CD4-positive, alpha-beta T cell treated with Interferon gamma for 1 hour (primary cell): ENCODE data around the gene C6orf136.

ENCODE experiments used
- DNase-seq: peaks from one replicate; pipeline ENCODE4 v3.0.0-alpha.2; 2020

C6orf136 gene, protein sequence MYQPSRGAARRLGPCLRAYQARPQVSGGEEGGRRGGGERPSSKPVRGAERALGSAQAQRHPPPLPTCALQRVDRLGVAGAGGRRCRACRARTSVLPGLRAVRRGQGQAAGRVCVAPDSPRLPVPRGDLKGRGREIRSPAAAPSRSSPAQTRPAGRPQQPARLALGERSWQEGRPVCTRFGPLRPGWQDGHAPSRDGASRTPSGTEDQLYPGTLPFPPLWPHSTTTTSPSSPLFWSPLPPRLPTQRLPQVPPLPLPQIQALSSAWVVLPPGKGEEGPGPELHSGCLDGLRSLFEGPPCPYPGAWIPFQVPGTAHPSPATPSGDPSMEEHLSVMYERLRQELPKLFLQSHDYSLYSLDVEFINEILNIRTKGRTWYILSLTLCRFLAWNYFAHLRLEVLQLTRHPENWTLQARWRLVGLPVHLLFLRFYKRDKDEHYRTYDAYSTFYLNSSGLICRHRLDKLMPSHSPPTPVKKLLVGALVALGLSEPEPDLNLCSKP

DNA sequence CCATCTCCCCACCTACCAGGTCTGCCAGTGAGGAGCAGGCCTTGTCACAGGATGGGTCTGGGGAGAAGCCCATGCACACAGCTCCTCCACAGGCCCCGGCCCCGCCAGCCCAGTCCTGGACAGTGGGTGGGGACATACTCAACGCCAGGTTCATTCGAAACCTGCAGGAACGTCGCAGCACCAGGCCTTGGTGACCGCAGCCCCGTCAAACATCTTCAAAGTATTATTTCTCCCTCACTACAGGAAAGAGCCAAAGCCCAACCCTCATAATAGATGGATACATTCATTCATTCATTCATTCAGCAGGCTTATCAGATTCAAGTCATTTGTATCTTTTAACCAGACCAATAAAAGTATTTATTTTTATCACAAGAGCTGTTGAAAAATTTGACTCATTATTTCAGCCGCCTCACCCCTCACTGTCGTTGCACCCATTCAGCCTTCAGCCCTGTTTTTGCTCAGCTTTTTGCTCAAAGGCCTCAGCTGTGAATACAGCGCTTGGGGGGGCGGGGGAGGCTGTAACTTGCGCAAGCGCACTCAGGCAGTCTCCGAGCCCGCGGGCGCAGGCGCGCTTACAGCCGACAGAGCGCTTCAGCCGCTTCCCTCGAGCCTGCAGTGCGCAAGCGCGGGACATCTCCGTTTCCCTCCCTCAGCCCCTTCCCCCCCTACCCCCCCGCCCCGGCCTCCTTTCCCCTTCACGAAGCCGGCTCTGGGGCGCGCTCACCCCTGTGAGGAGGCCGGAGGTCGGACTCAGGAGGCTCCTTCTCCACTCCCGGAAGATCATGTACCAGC, at the start of gene C6orf136:
C6orf136 (plus strand) TSS at position 684 of the 792 bp plus-strand sequence; CDS start at position 783, 99 bp downstream.
- DNase-seq, result peak; percentile 97

DNA sequence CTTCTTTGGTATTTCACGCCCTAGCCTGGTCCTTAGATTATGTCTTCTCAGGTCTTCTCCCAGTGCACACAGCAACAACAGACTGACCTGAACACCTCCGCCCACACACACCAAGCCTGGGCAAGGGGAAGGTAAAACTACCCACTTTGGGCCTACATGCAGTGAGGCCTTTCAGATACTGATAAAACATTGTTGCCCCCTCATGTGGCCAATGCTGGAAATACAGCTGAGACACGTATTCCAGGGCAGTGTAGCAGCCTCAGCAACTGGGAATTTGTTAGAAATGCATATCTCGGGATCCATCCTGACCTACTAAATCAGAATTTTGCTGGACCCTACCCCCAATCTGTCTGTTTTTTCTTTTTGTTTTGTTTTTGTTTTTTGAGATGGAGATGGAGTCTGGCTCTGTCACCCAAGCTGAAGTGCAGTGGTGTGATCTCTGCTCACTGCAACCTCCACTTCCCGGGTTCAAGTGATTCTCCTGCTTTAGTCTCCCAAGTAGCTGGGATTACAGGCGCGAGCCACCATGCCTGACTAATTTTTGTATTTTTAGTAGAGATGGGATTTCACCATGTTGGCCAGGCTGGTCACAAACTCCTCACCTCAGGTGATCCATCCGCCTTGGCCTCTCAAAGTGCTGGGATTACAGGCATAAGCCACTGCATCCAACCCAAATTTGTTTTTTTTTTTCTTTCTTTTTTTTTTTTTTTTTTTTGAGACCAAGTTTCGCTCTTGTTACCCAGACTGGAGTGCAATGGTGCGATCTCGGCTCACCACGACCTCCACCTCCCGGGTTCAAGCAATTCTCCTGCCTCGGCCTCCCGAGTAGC, 49.4 kb upstream of the C6orf136 start:
- DNase-seq, result peak; percentile 71

DNA sequence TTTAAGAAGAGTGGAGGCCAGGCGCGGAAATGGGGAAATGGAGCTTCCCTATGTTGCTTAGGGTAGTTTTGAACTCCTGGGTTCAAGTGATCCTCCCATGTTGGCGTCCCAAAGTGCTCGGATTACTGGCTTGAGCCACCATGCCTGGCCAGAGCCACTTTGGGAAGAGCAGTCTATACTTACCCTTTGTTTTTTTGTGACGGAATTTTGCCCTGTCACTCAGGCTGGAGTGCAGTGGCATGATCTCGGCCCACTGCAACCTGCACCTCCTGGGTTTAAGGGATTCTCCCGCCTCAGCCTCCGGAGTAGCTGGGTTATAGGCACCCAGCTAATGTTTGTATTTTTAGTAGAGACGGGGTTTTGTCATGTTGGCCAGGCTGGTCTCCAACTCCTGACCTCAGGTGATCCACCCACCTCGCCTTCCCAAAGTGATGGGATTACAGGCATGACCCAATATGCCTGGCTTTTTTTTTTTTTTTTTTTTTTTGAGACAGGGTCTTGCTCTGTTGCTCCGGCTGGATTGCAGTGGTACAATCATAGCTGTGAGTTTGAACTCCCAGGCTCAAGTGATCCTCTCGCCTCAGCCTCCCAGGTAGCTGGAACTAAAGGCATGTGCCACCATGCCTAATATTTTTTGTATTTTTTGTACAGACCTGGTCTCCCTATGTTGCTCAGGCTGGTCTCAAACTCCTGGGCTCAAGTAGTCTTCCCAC, 47.9 kb upstream of the C6orf136 start:
- DNase-seq, result no peak

DNA sequence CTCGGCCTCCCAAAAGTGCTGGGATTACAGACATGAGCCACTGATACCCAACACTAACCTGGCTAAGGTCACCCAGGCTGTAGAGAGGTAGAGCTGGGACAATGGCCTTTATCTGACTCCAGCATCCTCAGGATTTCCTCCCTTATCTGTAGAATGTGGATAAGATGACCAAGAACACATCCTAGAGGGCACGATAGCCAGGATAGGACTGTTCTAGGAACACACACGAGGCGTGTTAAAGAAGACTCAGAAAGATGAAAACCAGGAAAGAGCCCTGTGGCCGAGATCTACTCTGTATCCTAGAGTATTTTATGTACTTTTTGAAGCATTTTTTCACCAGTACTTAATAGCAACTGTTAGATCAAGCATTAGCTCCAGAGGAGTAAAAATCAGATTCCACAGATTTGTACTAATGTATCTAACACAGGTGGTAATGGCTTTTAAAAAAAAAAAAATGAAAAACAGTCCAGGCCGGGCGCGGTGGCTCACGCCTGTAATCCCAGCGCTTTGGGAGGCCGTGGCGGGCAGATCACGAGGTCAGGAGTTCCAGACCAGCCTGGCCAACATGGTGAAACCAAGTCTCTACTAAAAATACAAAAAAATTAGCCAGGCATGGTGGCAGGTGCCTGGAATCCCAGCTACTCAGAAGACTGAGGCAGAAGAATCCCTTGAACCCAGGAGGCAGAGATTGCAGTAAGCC, 47.2 kb upstream of the C6orf136 start:
- DNase-seq, result no peak

DNA sequence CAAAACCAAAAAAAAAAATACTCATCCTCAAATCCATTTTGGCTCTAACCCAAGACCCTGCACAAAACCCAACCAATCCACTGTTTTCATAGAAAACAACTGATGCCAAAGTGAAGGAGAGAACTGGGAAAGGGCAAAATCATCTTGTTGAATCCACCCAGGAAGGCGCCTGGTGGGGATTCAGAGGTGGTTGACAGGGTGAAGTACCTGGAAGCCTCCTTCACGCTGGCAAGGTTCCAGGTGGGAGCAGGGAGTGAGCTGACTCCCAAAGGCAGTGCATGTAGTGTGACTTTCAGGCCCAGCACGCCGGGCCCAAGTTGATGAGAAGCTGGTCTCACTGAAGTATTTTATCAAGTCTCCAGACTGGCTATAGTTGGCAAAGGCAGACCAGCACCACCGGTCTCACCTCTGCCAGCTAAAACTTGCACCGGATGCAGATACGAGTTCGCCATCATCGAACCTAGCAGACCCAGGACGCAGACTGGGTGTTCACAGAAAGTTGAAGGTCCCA, 46.4 kb upstream of the C6orf136 start:
- DNase-seq, result no peak

DNA sequence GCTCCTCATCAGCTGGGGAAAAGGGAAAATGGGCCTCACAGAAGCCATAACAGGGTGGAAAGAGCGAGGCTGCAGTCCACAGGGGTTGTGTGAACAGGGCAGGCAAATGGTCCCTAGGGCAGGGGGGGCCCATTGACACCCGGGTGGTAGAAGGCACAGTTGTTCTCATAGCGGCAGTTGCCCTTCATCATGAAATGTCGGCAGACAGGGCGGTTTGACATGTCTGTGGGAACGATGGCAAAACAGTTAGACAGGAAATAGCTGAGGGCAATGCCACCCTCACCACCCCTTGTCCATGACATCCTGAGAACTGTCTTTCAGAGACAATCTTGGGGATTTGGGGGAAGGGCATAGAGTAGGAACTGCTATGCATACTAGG, 45.5 kb upstream of the C6orf136 start:
- peak; percentile 25 for DNase-seq

DNA sequence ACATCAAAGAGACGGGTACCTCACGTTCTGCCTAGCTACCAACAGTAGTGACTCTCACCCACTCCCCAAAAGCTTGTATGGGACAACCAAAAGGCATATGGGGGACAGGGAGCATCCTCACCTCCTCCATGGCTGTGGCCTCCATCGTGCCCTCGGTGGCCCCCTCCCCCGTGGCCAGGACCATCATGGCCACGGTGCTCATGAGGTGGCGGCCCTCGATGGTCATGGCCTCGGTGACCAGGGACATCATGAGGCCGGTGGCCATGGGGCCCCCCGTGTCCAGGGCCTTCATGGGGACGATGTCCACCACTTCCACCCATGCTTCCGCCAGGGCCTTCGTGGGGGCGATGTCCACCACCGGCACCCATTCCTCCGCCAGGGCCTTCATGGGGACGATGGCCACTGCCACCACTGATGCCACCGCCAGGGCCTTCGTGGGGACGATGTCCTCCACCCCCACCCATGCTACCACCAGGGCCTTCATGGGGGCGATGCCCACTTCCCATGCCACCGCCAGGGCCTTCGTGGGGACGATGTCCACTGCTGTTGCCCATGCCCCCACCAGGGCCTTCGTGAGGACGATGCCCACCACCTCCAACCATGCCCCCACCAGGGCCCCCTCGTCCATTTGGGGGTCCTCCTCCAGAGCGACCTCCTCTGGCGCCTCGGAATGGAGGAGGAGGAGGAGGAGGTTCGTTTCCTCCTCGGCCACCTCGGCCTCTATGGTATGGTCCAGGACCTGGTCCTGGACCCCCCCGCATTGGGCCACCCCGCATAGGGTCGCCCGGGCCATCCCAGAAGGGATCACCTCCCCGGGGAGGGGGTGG, 44.9 kb upstream of the C6orf136 start:
- no peak for DNase-seq

DNA sequence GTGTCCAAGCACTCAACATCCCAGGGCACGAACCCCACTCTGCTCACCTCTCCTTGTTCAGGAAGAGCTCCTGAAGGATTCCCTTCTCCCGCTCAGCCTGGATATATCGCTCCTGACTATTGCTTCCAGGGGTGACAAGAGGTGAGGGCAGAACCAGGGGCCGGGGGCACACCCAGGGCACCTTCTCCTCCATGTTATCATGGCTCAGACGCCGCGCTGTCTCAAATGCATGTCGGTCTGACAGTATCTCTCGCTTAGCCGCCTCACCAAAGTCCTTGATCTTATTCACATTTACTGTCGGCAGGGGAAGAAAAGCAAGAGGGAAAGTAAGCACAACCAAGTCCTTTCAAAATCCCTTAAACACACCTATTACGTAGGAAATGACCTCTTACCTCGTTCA, 43.0 kb upstream of the C6orf136 start:
- DNase-seq, result no peak

DNA sequence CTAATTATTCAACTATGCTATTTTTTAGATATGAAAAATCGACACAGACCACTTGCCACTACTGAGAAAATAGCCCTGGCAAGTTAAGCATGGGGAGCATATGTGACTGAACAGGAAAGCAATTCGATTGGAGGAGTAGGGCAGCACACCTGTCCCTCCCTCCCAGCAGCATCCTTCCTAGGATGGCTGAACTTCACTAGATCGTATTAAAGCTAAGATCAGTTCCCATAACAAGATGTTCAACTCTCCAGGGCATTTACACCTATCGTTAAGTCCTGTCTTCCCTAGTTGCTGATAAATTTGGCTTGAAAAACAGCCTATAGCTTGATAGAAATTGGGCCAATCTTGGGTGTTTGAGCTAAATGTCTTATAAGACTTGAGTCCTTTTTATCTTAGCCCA, 36.9 kb upstream of the C6orf136 start:
- no peak for DNase-seq

DNA sequence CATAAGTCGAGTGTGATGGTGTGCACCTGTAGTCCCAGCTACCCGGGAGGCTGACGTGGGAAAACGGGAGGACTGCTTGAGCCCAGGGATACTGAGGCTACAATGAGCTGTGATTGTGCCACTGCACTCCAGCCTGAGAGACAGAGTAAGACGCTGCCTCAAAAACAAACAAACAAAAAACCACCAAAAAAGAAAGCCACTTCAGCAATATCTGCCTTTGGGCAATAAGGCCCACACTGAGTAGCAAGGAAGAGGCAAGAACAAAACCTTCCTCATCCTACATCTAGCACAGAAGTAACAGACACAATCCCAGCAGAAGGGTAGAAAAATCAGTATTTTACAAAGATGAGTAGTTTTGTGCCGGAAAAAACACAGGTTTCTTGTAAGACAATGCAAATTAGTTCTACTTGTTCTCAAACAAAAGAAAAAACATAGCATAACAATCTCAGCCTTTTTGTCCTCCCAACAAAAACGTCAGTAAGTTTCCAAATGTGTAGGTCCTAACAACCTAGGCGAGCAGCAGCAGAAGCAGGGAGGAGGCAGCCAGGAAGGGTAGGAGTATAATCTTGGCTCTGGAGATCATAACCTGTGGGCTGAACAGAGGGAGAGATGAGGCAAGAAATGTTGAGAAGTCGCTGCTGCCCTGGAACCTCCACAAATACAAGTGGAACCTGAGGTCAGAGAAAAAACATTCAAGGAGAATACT, 35.6 kb upstream of the C6orf136 start:
- DNase-seq, result no peak

DNA sequence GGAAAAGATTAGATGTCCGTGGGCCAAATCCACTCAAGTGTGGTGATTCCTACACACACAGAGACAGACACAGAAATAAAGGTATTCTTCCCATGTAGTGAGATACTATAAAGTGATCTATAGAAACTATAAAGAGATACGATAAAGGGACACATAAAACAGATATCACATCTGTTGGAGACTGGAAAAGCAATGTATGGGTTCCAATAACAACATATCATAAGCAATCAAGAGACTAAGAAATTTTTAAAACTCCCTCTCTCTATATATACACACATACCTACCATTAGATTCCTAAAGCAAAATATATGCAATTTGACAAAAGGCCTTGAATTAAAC, 35.1 kb upstream of the C6orf136 start:
- DNase-seq, result no peak

DNA sequence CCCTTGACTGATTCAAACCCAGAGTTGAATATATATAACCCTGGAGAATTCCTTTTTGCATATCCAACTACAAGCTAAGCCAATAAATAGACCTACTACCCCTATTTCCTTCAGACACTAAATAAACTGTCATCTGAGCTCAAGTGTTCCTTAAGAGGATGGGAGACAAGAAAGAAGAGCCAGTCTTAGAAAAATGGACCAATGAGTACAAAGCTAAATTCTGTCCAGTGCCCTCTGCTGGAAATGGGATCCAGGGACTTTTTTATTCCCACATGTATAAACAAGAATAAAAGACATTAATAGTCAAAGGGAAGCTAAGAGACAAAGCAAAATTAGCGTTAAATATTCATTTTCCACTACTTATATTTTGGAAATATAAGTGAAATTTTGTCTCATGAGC, 34.7 kb upstream of the C6orf136 start:
- DNase-seq, result no peak

DNA sequence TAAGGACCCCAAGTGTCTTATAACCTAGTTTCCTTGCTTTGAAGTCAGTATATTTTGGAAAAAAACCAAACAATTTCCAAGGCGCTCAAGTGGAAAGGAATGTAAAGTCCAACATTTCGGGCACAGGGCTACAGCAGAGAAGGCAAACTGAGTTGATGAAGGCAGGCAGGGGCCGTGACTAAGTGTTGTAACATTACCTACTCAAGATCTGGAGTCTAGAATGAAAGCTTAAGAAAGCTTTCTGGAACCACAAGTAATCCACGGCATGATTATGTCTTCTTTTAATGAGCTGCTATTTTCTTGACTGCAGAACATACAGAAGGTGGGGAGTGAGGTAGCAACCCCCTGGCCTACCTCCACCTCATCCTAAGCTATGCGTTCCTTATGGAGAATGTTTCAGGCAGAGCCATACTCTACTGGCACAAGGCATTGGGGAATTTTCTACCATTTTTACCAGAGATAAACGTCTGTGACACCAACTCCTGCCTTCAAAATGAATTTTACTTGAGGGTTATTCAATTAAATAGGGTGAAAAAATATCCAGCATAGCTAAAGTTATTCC, 34.2 kb upstream of the C6orf136 start:
- DNase-seq, result no peak

DNA sequence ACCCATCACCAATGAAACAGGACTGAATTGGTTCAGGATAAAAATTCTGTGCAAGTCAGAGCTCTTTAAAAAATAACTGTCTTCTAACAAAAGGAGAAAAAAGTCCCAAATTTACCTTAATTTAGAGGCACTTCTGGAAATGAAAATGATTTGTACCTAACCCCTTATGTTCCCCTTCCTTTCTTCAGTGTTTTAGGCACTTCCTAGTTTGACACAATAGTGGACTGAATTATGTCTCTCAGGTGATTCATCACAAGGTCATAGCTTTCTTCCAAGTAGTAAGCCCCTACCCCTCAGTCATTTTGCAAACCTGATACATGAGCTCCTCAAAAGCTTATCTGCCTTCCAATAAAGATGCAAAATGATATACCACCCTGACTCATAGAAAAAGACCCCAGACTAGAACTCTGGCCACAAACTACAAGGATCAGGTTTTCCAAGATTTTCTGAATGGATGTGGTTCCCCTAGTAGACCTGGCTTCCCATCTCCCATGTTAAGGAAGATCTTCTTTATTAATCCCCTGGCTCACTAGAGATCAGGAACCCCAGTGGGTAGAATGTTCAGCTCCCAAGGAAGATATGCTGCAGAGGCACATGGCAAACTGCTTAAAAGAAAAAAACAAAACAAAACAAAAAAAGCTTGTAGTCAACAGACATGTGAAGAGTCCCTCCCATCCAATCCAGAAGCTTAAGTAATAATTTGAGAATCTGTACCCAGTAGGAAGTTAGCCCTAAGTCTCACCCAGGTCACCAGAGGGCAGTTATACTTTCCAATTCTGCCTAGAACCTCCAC, 33.5 kb upstream of the C6orf136 start:
- DNase-seq, result no peak

DNA sequence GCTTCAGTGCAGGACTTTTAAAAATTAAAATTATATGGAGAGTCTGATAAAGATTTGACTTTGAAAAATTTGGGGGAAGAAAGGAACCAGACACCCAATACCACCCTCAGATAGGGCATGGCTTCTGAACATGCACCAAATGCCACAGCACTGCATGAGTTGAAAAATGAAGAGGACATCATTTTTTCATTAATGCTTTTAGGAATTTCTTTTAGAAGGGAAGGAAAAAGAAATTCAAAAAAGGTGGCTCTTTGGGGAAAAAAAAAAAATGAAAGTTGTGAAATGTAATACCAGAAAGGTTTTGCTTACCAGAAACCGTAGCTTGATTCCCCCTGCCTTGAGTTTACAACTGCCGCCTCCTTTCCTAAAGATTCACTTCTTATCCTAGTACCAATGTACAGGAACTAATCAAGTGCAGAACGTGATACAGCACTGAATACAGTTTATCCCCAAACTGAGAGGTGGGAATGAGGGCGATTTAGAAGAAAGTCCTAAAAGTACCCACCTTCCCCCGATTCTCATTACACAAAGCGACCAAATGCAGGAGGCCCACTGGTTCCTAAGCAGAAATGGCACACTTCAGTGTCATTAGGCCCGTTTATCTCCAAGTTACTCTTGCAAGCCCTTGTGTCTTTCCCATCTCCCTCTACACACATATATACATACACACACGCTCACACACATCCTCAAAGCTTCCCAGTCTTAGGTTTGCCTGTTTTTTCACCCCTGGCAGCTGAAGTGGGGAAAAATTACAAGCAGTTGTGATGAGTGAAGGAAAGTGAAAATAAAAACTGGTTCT, 32.7 kb upstream of the C6orf136 start:
- DNase-seq, result no peak

DNA sequence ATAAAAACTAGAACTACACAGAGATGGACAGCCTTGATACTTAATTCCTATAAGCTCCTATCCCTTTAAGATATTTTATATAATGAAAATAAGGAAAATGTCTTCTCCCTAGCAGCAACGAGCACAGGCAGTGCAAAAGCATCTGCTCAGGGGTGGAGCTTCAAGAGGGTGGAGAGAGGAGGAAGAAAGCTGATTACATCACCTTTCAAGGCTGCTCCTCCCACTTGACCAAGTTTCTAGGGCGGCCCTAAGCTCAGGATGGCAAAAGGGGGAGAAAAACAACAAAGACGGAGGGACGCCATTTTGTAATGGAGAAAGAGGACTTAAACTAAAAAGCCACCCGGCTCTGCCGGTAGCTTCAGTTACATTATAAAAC, 32.1 kb upstream of the C6orf136 start:
- peak; percentile 93 for DNase-seq

DNA sequence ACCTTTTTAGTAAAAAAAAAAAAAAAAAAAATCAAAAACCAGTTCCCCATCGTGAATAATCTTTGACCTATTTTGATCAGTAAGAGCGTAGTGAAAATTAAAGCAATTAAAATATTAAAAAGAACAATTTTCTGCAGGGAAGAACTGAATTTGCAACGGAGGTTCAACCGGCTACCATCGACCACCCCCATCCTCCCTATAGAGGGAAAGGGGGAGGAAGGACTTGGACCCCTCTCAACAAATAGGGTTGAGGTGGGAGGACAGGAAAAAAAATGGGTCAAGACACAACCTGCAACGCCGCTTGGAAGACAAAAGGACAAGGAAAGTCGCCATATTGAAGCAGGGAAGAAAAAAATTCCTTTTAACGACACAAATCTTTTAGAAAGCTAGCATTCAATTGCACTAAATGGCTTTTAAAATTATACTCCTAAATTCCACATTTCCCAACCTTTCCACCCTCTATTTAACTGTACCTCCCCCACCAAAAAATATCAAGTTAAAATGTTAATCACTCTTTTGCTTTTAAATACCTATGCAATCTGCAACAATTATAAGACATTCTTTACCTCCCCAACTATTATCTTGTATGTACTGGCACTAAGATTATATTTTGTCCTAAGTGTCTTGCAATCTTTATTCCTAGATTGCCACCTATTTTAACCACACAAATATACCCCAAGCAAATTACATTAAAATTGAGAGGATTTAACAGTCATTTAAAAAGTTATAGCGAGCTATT, 31.5 kb upstream of the C6orf136 start:
- DNase-seq, result peak; percentile 38
